ENCODE data around the gene CC2D2A.

DNA sequence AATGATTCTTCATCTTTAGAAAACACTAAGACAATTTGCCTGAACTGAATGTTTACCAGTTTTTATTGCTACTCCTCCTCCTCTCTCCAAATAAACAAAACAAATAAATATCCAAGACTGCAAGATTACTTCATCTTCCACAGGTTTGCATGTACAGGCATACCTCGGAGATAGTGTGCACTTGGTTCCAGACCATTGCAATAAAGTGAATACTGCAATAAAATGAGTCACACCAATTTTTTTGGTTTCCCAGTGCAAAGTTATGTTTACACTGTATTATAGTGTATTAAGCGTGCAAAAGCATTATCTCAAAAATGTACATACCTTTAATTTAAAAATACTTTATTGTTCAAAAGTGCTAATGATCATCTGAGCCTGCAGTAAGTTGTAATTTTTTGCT lies 132.2 kb downstream of the CC2D2A start:
- TF ChIP-seq CTCF (IDR thresholded peaks at IDR 0.05) (no peak), POLR2A (IDR thresholded peaks at IDR 0.05) (no peak), POLR2AphosphoS5 (IDR thresholded peaks at IDR 0.05) (no peak), EP300 (IDR thresholded peaks at IDR 0.05; ENCODE audit: low read depth) (no peak)

Measured in transverse colon (tissue), 4 donors.